Transverse colon (tissue), 4 donors: ENCODE results near the gene HSDL2. TPM values are rescaled to one million over a fixed set of nuclear protein-coding genes. Genes with fewer than 3 reads are reported as not detected.
"Not testable (repeated sequence)": the region's sequence is repeated elsewhere in the genome, so short reads cannot be mapped to it uniquely, and the experiment has no call there.

Experiments used
- DNase-seq: peaks from one replicate; pipeline ENCODE4 v3.0.0-alpha.2; 2019
- H3K27ac ChIP-seq, 4 donors: fragments of 200-600 bp; sonication (generic); 2 replicates each; pipeline ENCODE4 v1.5.1; 2016 to 2018; ENCODE audit warnings: inconsistent platforms in 4 of 4
- H3K27me3 ChIP-seq: fragments of 200-600 bp; sonication (generic); 2 replicates; pipeline ENCODE4 v1.5.1; 2017; ENCODE audit warnings: inconsistent platforms
- H3K36me3 ChIP-seq, 4 donors: fragments of 200-600 bp; sonication (generic); 2 replicates each; pipeline ENCODE4 v1.5.1; 2017 to 2019; ENCODE audit warnings: inconsistent platforms in 4 of 4
- H3K4me1 ChIP-seq, 4 donors: fragments of 200-600 bp; sonication (generic); 2 replicates each; pipeline ENCODE4 v1.5.1; 2017 to 2020; ENCODE audit warnings: inconsistent platforms in 4 of 4
- H3K4me3 ChIP-seq, 4 donors: fragments of 200-600 bp; sonication (generic); 1 replicate in 1 of 4; 2 replicates in 3 of 4; pipeline versions ENCODE4 v1.5.1 to v1.6.1; 2017 to 2019; ENCODE audit warnings: inconsistent platforms in 4 of 4
- H3K9me3 ChIP-seq, 2 donors: fragments of 200-600 bp; sonication (generic); 2 replicates each; pipeline ENCODE4 v1.5.1; 2017 to 2019; ENCODE audit warnings: inconsistent platforms in 2 of 2
- EP300 ChIP-seq: sonication (generic); formaldehyde crosslinking; IDR thresholded peaks from one replicate; pipeline ENCODE4 v1.6.1; 2017; ENCODE audit warnings: antibody characterized with exemption, low read depth
- POLR2A ChIP-seq: fragments of 450-650 bp; IDR thresholded peaks from one replicate; pipeline ENCODE4 v1.6.1; 2016; ENCODE audit warnings: antibody characterized with exemption, mild to moderate bottlenecking, moderate library complexity
- POLR2AphosphoS5 ChIP-seq, 3 donors: sonication (generic); formaldehyde crosslinking; IDR thresholded peaks; one replicate each; pipeline ENCODE4 v1.6.1; 2016; ENCODE audit warnings: antibody characterized with exemption in 3 of 3
- WGBS, 2 donors: methylation state at CpG; one replicate each; pipeline ENCODE4 v1.1.5; 2018; ENCODE audit warnings: low coverage in 1 of 2; 5-methylcytosine and 5-hydroxymethylcytosine counted together
- in situ Hi-C, 4 donors: fragments of 200-750 bp; cut with MboI; loops; one replicate each; pipeline versions ENCODE4 v1.15.0 to v1.15.1; 2017; ENCODE audit warnings: low sequenced_read_pairs in 3 of 4, low pct_ligation_motif_present in 1 of 4, low pct_unique_long_range_greater_than_20kb in 1 of 4
- intact Hi-C: fragments of 100-400 bp; cut with DNase I; formaldehyde crosslinking; loops from one replicate; pipeline ENCODE4 v1.15.1; 2023; ENCODE audit warnings: low total_unique reads
- total RNA-seq, 4 donors: library from RNA; depleted of rRNA; stranded (reverse); fragments of >200 nt; gene quantifications; one replicate each; pipeline ENCODE4 v1.1.0, GENCODE V29; 2016
- TF ChIP-seq, protein P1 (sequence below), 5 experiments: fragments of 200-600 bp in 3 of 5; fragments of 450-650 bp in 2 of 5; sonication (generic) in 3 of 5; IDR thresholded peaks; 1 replicate in 2 of 5; 2 replicates in 3 of 5; pipeline ENCODE4 v1.5.1; 2016 to 2017; ENCODE audit warnings: antibody characterized with exemption in 5 of 5, inconsistent platforms in 3 of 5, mild to moderate bottlenecking in 2 of 5, moderate library complexity in 1 of 5

HSDL2 gene
- total RNA-seq, 4 donors from 2014 or later = 24.9 to 46.4 (median 28.8) TPM

DNA sequence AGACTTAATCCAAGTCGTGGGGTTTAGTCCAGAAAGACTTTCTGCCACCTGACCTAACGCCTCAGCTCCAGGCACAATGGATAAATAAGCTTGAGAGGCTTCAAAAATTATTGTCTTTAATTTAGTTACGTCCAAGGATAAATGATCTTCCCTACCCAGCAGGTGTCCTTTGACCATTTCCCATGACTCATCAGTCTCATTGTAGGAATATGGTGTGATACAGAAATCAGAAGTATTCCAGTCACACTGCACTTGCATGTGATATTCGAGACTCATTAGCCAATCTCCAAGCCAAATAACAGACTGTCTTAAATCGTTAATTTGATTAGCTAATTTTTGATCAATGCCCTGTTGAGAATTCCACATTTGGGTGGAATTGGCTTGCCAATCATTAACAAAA is 13.2 kb downstream of the HSDL2 start:
- H3K27me3 ChIP-seq, H3K4me1 ChIP-seq, H3K9me3 ChIP-seq, DNase-seq, intact Hi-C loops, H3K36me3 ChIP-seq, H3K27ac ChIP-seq, H3K4me3 ChIP-seq: not testable (repeated sequence)
- in situ Hi-C loops = loop anchor here in 1 of 4 donors (25.0 kb wide), 1 partner anchor 319 kb away; the partner anchor contains the start of gene INIP
- 88 to 91% methylated on average over 5 of the region's 5 CpGs for WGBS, 2 donors

DNA sequence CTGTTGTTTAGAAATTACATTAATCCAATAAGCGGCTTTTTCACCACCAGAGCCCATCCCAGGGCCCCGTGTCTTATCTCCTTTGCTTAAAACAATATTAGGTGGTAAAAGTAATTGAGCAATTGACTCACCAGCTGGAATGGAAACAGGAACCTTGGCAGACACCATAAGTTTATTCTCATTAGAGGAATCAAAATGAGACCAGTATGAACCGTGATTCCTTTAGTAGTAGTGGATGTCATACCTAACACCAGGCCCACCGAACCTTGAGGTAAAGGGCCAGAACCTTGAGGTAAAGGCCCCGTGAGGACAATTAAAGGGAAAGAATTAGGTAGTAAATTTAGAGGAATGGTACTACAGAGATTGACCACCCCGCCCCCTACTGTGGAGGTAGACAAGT is 16.5 kb downstream of the HSDL2 start:
- H3K36me3 ChIP-seq = no peaks in the 10 kb centered on the region
- intact Hi-C loops (no loop called here), in situ Hi-C loops (loop anchor here in 1 of 4 donors (25.0 kb wide), 1 partner anchor 316 kb away; the partner anchor contains the start of gene INIP)
- no peak overlapping the region for H3K4me3 ChIP-seq
- 88 to 91% methylated on average over 4 to 6 of the region's 6 CpGs for WGBS, 2 donors
- TF ChIP-seq POLR2A = no peak
- TF ChIP-seq, protein P1, sequence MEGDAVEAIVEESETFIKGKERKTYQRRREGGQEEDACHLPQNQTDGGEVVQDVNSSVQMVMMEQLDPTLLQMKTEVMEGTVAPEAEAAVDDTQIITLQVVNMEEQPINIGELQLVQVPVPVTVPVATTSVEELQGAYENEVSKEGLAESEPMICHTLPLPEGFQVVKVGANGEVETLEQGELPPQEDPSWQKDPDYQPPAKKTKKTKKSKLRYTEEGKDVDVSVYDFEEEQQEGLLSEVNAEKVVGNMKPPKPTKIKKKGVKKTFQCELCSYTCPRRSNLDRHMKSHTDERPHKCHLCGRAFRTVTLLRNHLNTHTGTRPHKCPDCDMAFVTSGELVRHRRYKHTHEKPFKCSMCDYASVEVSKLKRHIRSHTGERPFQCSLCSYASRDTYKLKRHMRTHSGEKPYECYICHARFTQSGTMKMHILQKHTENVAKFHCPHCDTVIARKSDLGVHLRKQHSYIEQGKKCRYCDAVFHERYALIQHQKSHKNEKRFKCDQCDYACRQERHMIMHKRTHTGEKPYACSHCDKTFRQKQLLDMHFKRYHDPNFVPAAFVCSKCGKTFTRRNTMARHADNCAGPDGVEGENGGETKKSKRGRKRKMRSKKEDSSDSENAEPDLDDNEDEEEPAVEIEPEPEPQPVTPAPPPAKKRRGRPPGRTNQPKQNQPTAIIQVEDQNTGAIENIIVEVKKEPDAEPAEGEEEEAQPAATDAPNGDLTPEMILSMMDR (IDR thresholded peaks at IDR 0.05) = no peak
- TF ChIP-seq EP300 = no peak
- TF ChIP-seq POLR2AphosphoS5 (IDR thresholded peaks at IDR 0.05) = no peak
- no peaks in the 10 kb centered on the region for H3K27me3 ChIP-seq
- no peak overlapping the region for H3K27ac ChIP-seq
- DNase-seq = no peak
- H3K4me1 ChIP-seq = no peaks in the 10 kb centered on the region
- H3K9me3 ChIP-seq = no peaks in the 10 kb centered on the region

DNA sequence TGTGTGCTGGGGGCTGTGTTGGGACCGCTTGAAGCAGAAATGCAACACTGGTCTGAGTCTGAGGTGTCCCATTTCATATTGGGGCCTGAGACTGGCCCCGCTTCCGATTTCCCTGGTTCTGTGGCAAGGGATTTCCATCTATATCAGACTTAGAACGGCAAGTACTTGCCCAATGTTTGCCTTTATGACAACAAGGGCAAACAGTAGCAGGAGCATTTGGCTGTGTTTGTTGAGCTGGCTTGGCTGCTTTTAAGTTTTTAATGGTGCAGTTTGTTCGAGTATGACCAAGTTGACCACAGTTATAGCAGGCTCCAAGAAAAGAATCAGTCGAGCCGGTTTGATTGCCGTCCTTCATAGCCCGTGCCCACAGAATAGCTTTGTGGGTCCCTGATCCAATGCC is 17.0 kb downstream of the HSDL2 start:
- intact Hi-C loops (no loop called here), in situ Hi-C loops (loop anchor here in 1 of 4 donors (25.0 kb wide), 1 partner anchor 315 kb away; the partner anchor contains the start of gene INIP)
- no peak overlapping the region for H3K4me3 ChIP-seq

DNA sequence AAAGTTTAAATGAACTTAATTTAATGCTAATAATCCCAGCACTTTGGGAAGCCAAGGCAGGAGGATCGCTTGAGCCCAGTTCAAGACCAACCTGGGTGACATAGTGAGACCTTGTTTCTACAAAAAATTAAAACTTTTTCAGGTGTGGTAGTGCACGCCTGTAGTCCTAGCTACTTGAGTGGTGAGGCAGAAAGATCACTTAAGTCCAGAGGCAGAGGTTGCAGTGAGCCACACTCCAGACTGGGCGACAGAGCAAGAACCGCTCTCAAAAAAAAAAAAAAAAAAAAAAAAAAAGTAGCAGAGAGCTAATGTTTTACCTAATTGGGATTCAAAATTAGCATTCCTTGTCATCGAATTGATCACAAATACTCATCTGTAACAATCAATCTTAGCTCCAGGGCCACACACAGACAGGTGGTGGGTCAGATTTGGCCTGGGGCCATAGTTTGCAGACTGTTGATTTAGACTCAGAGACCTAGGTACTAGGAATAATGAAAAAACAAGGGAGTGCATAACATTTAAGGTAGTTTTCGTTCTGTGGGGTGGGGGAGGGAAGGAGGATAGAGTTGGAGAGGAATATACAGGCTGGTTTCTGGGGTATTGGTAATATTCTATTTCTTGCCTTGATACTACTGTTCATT is 21.4 kb downstream of the HSDL2 start:
- Histone ChIP-seq H3K27me3 (no peaks in the 10 kb centered on the region), H3K27ac (no peak overlapping the region), H3K4me3 (no peak overlapping the region), H3K4me1 (no peaks in the 10 kb centered on the region), H3K36me3 (no peaks in the 10 kb centered on the region), H3K9me3 (no peaks in the 10 kb centered on the region)
- in situ Hi-C loops (no loop called here), intact Hi-C loops (no loop called here)
- 88 to 94% methylated on average over 4 to 6 of the region's 6 CpGs for WGBS, 2 donors
- DNase-seq = no peak
- TF ChIP-seq POLR2AphosphoS5 (IDR thresholded peaks at IDR 0.05) (no peak), EP300 (no peak), POLR2A (no peak)
- TF ChIP-seq, protein P1 (IDR thresholded peaks at IDR 0.05) = no peak

More for the DNA sequence above, 17.0 kb downstream of the HSDL2 start:
- H3K27me3 ChIP-seq = no peaks in the 10 kb centered on the region
- 96% methylated on average over 9 of the region's 9 CpGs; no CpG with 5 or more reads in 1 of the 2 donors for WGBS, 2 donors
- H3K4me1 ChIP-seq = no peaks in the 10 kb centered on the region
- H3K36me3 ChIP-seq = no peaks in the 10 kb centered on the region
- no peak for DNase-seq
- TF ChIP-seq POLR2AphosphoS5 (IDR thresholded peaks at IDR 0.05) = no peak
- no peak for TF ChIP-seq POLR2A
- no peak for TF ChIP-seq EP300
- TF ChIP-seq, protein P1 (IDR thresholded peaks at IDR 0.05) = no peak
- H3K9me3 ChIP-seq = no peaks in the 10 kb centered on the region
- no peak overlapping the region for H3K27ac ChIP-seq
